NCI-H2196 treated with DMSO at 0.1 percent for 48 hours (cell line): Measurements from ENCODE around the gene BMERB1.

Experiments
- DNase-seq: peaks from one replicate; lab custom pipeline; 2025; ENCODE audit not compliant: unreplicated experiment; lab: John Stamatoyannopoulos, UW

BMERB1 gene

GRCh38 chr16:15494236-15494635 is 59.8 kb downstream of the BMERB1 start:
- no peak for DNase-seq

- no peak for DNase-seq
Observed at GRCh38 chr16:15495898-15496297, 61.5 kb downstream of the BMERB1 start.

- no peak for DNase-seq
Observed at GRCh38 chr16:15498427-15499175, 64.2 kb downstream of the BMERB1 start.

- DNase-seq = no peak
Observed at GRCh38 chr16:15502041-15502725, 67.8 kb downstream of the BMERB1 start.

- no peak for DNase-seq
Observed at GRCh38 chr16:15506441-15506840, 72.1 kb downstream of the BMERB1 start.

GRCh38 chr16:15507301-15507958 is 73.0 kb downstream of the BMERB1 start:
- DNase-seq = no peak

- no peak for DNase-seq
Observed at GRCh38 chr16:15507959-15508627, 73.7 kb downstream of the BMERB1 start.

- DNase-seq = no peak
Observed at GRCh38 chr16:15509051-15509592, 74.7 kb downstream of the BMERB1 start.

- no peak for DNase-seq
Observed at GRCh38 chr16:15509593-15510535, 75.5 kb downstream of the BMERB1 start.

- no peak for DNase-seq
Observed at GRCh38 chr16:15510992-15511391, 76.6 kb downstream of the BMERB1 start.

- DNase-seq = no peak
Observed at GRCh38 chr16:15511759-15512487, 77.5 kb downstream of the BMERB1 start.

- no peak for DNase-seq
Observed at GRCh38 chr16:15513156-15513555, 78.8 kb downstream of the BMERB1 start.

- no peak for DNase-seq
Observed at GRCh38 chr16:15515992-15516391, 81.6 kb downstream of the BMERB1 start.

GRCh38 chr16:15516609-15517008 is 82.2 kb downstream of the BMERB1 start:
- DNase-seq = no peak

- no peak for DNase-seq
Observed at GRCh38 chr16:15517743-15518377, 83.5 kb downstream of the BMERB1 start.

- no peak for DNase-seq
Observed at GRCh38 chr16:15518381-15519351, 84.3 kb downstream of the BMERB1 start.

GRCh38 chr16:15519790-15520189 is 85.4 kb downstream of the BMERB1 start:
- DNase-seq = no peak

GRCh38 chr16:15521390-15521757 is 87.0 kb downstream of the BMERB1 start:
- no peak for DNase-seq
